Tibial nerve (tissue), 4 donors: ENCODE data around the gene BANP. TPM values are rescaled to one million over a fixed set of nuclear protein-coding genes. Genes with fewer than 3 reads are reported as not detected.
"Not testable (repeated sequence)": the region's sequence is repeated elsewhere in the genome, so short reads cannot be mapped to it uniquely, and the experiment has no call there.

Source experiments
- DNase-seq, 2 donors: peaks; one replicate each; pipeline ENCODE4 v3.0.0-alpha.2; 2019; ENCODE audit warnings: low spot score in 2 of 2
- H3K27ac ChIP-seq, 4 donors: fragments of 200-600 bp; sonication (generic) in 3 of 4; one replicate each; pipeline ENCODE4 v1.5.1; 2017 to 2019; ENCODE audit warnings: mild to moderate bottlenecking in 1 of 4
- H3K27me3 ChIP-seq, 2 donors: fragments of 200-600 bp; sonication (generic) in 1 of 2; one replicate each; pipeline versions ENCODE4 v1.5.1 to v1.6.0; 2017 to 2019
- H3K36me3 ChIP-seq, 3 donors: fragments of 200-600 bp; sonication (generic); one replicate each; pipeline ENCODE4 v1.5.1; 2018 to 2019
- H3K4me1 ChIP-seq, 4 donors: fragments of 200-600 bp; sonication (generic) in 3 of 4; one replicate each; pipeline ENCODE4 v1.5.1; 2017 to 2019
- H3K4me3 ChIP-seq, 4 donors: fragments of 200-600 bp; sonication (generic) in 3 of 4; one replicate each; pipeline ENCODE4 v1.5.1; 2017 to 2019; ENCODE audit warnings: mild to moderate bottlenecking in 1 of 4, moderate library complexity in 1 of 4
- H3K9me3 ChIP-seq, 4 donors: fragments of 200-600 bp; sonication (generic) in 3 of 4; one replicate each; pipeline ENCODE4 v1.5.1; 2017 to 2019
- CTCF ChIP-seq, 5 experiments: fragments of 200-600 bp in 3 of 5; fragments of 450-650 bp in 2 of 5; sonication (generic) in 3 of 5; IDR thresholded peaks; one replicate each; pipeline ENCODE4 v1.5.1; 2016 to 2019; ENCODE audit warnings: antibody characterized with exemption in 5 of 5, mild to moderate bottlenecking in 3 of 5, moderate library complexity in 2 of 5
- EP300 ChIP-seq, 2 donors: sonication (generic); formaldehyde crosslinking; IDR thresholded peaks; one replicate each; pipeline ENCODE4 v1.6.1; 2017; ENCODE audit warnings: antibody characterized with exemption in 2 of 2, mild to moderate bottlenecking in 1 of 2
- POLR2A ChIP-seq, 2 donors: fragments of 450-650 bp; IDR thresholded peaks; one replicate each; pipeline ENCODE4 v1.6.1; 2017; ENCODE audit warnings: antibody characterized with exemption in 2 of 2, mild to moderate bottlenecking in 2 of 2, moderate library complexity in 2 of 2
- WGBS, 2 donors: methylation state at CpG; one replicate each; pipeline ENCODE4 v1.1.5; 2018; 5-methylcytosine and 5-hydroxymethylcytosine counted together
- total RNA-seq, 4 donors: library from RNA; depleted of rRNA; stranded (reverse); fragments of >200 nt; gene quantifications; one replicate each; pipeline ENCODE4 v1.1.0, GENCODE V29; 2016

The BANP gene
- total RNA-seq, 4 donors from 2014 or later = 21.9 to 27.3 (median 24.6) TPM

- Histone ChIP-seq H3K27ac (no peak overlapping the region), H3K9me3 (no peaks in the 10 kb centered on the region), H3K4me3 (no peak overlapping the region), H3K4me1 (peaks cover 0 to 3% (median 0%) of the 10 kb centered on the region in 4 donors), H3K36me3 (no peaks in the 10 kb centered on the region), H3K27me3 (peaks cover 0 to 12% of the 10 kb centered on the region in 2 donors)
- TF ChIP-seq EP300 (IDR thresholded peaks at IDR 0.05) = no peak
- TF ChIP-seq POLR2A (IDR thresholded peaks at IDR 0.05) = no peak
- no peak for TF ChIP-seq CTCF (IDR thresholded peaks at IDR 0.05)
- 30 to 31% methylated on average over 4 of the region's 4 CpGs for WGBS, 2 donors
- DNase-seq = no peak
Observed at GRCh38 chr16:87927195-87927562, 24.1 kb upstream of the BANP start.

- H3K4me3 ChIP-seq = no peak overlapping the region
- H3K27me3 ChIP-seq = peaks cover 0 to 12% of the 10 kb centered on the region in 2 donors
- 58 to 72% methylated on average over 7 of the region's 7 CpGs for WGBS, 2 donors
Observed at GRCh38 chr16:87929986-87930385, 21.2 kb upstream of the BANP start.

GRCh38 chr16:87930456-87930855 is 20.8 kb upstream of the BANP start:
- no peaks in the 10 kb centered on the region for H3K4me1 ChIP-seq
- 47 to 49% methylated on average over 11 of the region's 11 CpGs for WGBS, 2 donors
- DNase-seq = no peak
- no peak overlapping the region for H3K27ac ChIP-seq
- H3K27me3 ChIP-seq = peaks cover 0 to 12% of the 10 kb centered on the region in 2 donors
- H3K9me3 ChIP-seq = no peaks in the 10 kb centered on the region
- no peak for TF ChIP-seq CTCF (IDR thresholded peaks at IDR 0.05)
- no peak for TF ChIP-seq EP300 (IDR thresholded peaks at IDR 0.05)
- TF ChIP-seq POLR2A (IDR thresholded peaks at IDR 0.05) = no peak
- no peak overlapping the region for H3K4me3 ChIP-seq
- H3K36me3 ChIP-seq = no peaks in the 10 kb centered on the region

More at GRCh38 chr16:87929986-87930385, 21.2 kb upstream of the BANP start:
- no peaks in the 10 kb centered on the region for H3K36me3 ChIP-seq
- no peaks in the 10 kb centered on the region for H3K9me3 ChIP-seq
- no peak for DNase-seq
- H3K4me1 ChIP-seq = no peaks in the 10 kb centered on the region
- H3K27ac ChIP-seq = no peak overlapping the region
- TF ChIP-seq EP300 (IDR thresholded peaks at IDR 0.05) (no peak), POLR2A (IDR thresholded peaks at IDR 0.05) (no peak), CTCF (IDR thresholded peaks at IDR 0.05) (no peak)

- Histone ChIP-seq H3K9me3 (no peaks in the 10 kb centered on the region), H3K4me3 (no peak overlapping the region), H3K4me1 (no peaks in the 10 kb centered on the region), H3K27me3 (peaks cover 0 to 9% of the 10 kb centered on the region in 2 donors), H3K36me3 (no peaks in the 10 kb centered on the region), H3K27ac (no peak overlapping the region)
- 87 to 91% methylated on average over 16 to 17 of the region's 17 CpGs for WGBS, 2 donors
- DNase-seq = no peak
- TF ChIP-seq POLR2A (IDR thresholded peaks at IDR 0.05) (no peak), EP300 (IDR thresholded peaks at IDR 0.05) (no peak), CTCF (IDR thresholded peaks at IDR 0.05) (no peak)
Observed at GRCh38 chr16:87931504-87931903, 19.7 kb upstream of the BANP start.

- H3K4me3 ChIP-seq, H3K27ac ChIP-seq, DNase-seq, H3K36me3 ChIP-seq, H3K4me1 ChIP-seq, H3K27me3 ChIP-seq, H3K9me3 ChIP-seq: not testable (repeated sequence)
- 93 to 94% methylated on average over 11 to 17 of the region's 17 CpGs for WGBS, 2 donors
Observed at GRCh38 chr16:87932475-87933139, 18.6 kb upstream of the BANP start.

- WGBS, 2 donors = 90 to 95% methylated on average over 3 of the region's 3 CpGs
- H3K4me3 ChIP-seq = no peak overlapping the region
- H3K4me1 ChIP-seq = no peaks in the 10 kb centered on the region
- no peaks in the 10 kb centered on the region for H3K9me3 ChIP-seq
- H3K27me3 ChIP-seq = no peaks in the 10 kb centered on the region
- no peak for TF ChIP-seq EP300 (IDR thresholded peaks at IDR 0.05)
- TF ChIP-seq POLR2A (IDR thresholded peaks at IDR 0.05) = no peak
- TF ChIP-seq CTCF (IDR thresholded peaks at IDR 0.05) = no peak
- DNase-seq = no peak
- H3K36me3 ChIP-seq = no peaks in the 10 kb centered on the region
- H3K27ac ChIP-seq = no peak overlapping the region
Observed at GRCh38 chr16:87933140-87933495, 18.1 kb upstream of the BANP start.

GRCh38 chr16:87934752-87935425 is 16.3 kb upstream of the BANP start:
- WGBS, 2 donors = 86 to 88% methylated on average over 19 of the region's 19 CpGs
- H3K27ac ChIP-seq, H3K36me3 ChIP-seq, DNase-seq, H3K4me3 ChIP-seq, H3K4me1 ChIP-seq, H3K9me3 ChIP-seq, H3K27me3 ChIP-seq: not testable (repeated sequence)

- not testable (repeated sequence) for DNase-seq, H3K27ac ChIP-seq, H3K27me3 ChIP-seq, H3K36me3 ChIP-seq, H3K4me1 ChIP-seq, H3K4me3 ChIP-seq, H3K9me3 ChIP-seq
- WGBS, 2 donors = 88 to 92% methylated on average over 14 of the region's 14 CpGs
Observed at GRCh38 chr16:87936016-87936374, 15.2 kb upstream of the BANP start.
